GM21723 (cell line): ENCODE results near the gene CTNNBL1.
"Not testable (repeated sequence)": the region's sequence is repeated elsewhere in the genome, so short reads cannot be mapped to it uniquely, and the experiment has no call there.

Source experiments
- ATAC-seq: cut with Tn5 transposase; IDR thresholded peaks from one replicate; pipeline ENCODE4 v1.9.1; 2021; ENCODE audit warnings: mild to moderate bottlenecking, moderate library complexity; ENCODE audit not compliant: unreplicated experiment

CTNNBL1 gene

GRCh38 chr20:37693635-37694626 is at the start of gene CTNNBL1:
TSS of gene CTNNBL1 (plus strand) at chr20:37694030. CDS start at chr20:37694123, 93 bp downstream.
- ATAC-seq = peak; percentile 76

GRCh38 chr20:37644605-37645004 is 49.2 kb upstream of the CTNNBL1 start:
- no peak for ATAC-seq

GRCh38 chr20:37647946-37648345 is 45.9 kb upstream of the CTNNBL1 start:
- no peak for ATAC-seq

- ATAC-seq = no peak
Observed at GRCh38 chr20:37649017-37649416, 44.8 kb upstream of the CTNNBL1 start.

- ATAC-seq = no peak
Observed at GRCh38 chr20:37649676-37650370, 44.0 kb upstream of the CTNNBL1 start.

- ATAC-seq = no peak
Observed at GRCh38 chr20:37650661-37651060, 43.2 kb upstream of the CTNNBL1 start.

- no peak for ATAC-seq
Observed at GRCh38 chr20:37651932-37652331, 41.9 kb upstream of the CTNNBL1 start.

- no peak for ATAC-seq
Observed at GRCh38 chr20:37656945-37657344, 36.9 kb upstream of the CTNNBL1 start.

GRCh38 chr20:37657924-37658804 is 35.7 kb upstream of the CTNNBL1 start:
- no peak for ATAC-seq

- no peak for ATAC-seq
Observed at GRCh38 chr20:37661519-37661918, 32.3 kb upstream of the CTNNBL1 start.

- no peak for ATAC-seq
Observed at GRCh38 chr20:37662308-37662707, 31.5 kb upstream of the CTNNBL1 start.

- not testable (repeated sequence) for ATAC-seq
Observed at GRCh38 chr20:37664595-37664994, 29.2 kb upstream of the CTNNBL1 start.

- no peak for ATAC-seq
Observed at GRCh38 chr20:37668166-37668565, 25.7 kb upstream of the CTNNBL1 start.

GRCh38 chr20:37669062-37669772 is 24.6 kb upstream of the CTNNBL1 start:
- no peak for ATAC-seq

GRCh38 chr20:37669773-37670236 is 24.0 kb upstream of the CTNNBL1 start:
- ATAC-seq = no peak

- no peak for ATAC-seq
Observed at GRCh38 chr20:37670351-37670791, 23.5 kb upstream of the CTNNBL1 start.

- no peak for ATAC-seq
Observed at GRCh38 chr20:37672143-37672542, 21.7 kb upstream of the CTNNBL1 start.

GRCh38 chr20:37673444-37673843 is 20.4 kb upstream of the CTNNBL1 start:
- no peak for ATAC-seq

GRCh38 chr20:37676440-37676839 is 17.4 kb upstream of the CTNNBL1 start:
- no peak for ATAC-seq
